HG03064 (cell line): Measurements from ENCODE around the gene RSBN1L.
A peak's percentile ranks its signal among the peaks of the same experiment; 100 is the strongest.
"Not testable (repeated sequence)": the region's sequence is repeated elsewhere in the genome, so short reads cannot be mapped to it uniquely, and the experiment has no call there.

Experiments used
- ATAC-seq: cut with Tn5 transposase; IDR thresholded peaks from one replicate; pipeline ENCODE4 v1.9.1; 2021; ENCODE audit warnings: low read depth; ENCODE audit not compliant: unreplicated experiment

Gene RSBN1L

DNA sequence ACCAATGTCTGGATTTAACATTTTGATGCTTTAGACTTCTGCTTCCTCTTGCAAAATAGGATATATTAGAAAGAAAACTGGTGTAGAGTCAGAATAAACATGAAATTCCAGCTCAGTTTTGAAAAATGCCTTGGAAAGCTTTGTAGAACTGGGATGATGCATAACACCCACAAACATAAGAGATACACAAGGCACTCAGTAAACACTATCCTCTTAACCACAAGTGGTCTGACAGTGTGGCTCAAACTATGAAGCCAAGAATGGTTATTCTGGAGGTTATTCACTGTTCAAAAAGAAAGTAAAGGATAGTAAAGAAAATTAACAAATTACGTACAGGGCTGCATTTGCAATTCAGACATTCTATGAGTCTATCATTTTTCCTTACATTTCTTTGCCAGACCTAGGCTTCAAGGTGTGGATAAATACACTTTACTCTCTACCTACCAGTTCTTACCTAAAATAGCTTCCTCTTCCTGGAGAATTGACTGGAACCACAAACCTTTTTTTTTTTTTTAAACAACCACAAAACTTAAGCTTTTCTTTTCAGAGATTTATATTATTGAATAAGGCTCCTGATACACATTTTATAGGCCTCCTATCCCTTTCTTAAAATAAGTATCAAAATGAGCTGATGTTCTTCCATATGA is 9.0 kb upstream of the RSBN1L start:
- ATAC-seq: no peak

DNA sequence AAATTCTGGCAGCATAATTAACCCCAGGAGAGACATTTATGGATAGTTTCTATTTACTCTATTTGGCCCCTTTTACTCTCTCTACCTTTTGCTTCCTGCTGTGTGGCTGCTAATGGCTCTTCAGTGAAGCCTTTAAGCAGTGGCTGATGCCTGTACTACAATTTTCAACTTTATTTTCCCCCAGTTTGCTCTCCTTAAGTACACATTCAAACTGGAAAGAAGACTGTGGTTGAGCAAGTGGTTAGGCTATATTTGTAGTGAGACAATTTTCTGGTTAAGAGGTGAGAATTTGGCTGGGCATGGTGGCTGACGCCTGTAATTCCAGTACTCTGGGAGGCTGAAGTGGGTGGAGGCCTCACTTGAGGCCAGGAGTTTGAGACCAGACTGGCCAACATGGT is 8.5 kb upstream of the RSBN1L start:
- no peak for ATAC-seq

DNA sequence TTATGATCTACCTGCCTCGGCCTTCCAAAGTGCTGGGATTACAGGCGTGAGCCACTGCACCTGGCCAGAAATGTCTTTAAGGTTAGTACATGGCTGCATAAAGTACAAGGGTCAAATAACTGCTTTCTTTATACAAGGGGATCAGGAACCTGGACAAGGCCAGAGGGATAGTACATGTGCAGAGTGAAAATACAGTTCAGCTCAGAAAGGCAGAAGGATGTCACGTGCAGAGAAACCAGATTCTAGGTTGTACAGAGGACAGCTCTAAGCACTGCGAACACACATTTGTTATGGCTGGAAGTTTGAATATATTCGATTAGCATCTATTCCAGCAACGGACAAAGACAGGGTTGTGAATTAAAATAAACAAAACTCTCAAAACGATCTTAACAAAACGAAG is 6.0 kb upstream of the RSBN1L start:
- no peak for ATAC-seq

DNA sequence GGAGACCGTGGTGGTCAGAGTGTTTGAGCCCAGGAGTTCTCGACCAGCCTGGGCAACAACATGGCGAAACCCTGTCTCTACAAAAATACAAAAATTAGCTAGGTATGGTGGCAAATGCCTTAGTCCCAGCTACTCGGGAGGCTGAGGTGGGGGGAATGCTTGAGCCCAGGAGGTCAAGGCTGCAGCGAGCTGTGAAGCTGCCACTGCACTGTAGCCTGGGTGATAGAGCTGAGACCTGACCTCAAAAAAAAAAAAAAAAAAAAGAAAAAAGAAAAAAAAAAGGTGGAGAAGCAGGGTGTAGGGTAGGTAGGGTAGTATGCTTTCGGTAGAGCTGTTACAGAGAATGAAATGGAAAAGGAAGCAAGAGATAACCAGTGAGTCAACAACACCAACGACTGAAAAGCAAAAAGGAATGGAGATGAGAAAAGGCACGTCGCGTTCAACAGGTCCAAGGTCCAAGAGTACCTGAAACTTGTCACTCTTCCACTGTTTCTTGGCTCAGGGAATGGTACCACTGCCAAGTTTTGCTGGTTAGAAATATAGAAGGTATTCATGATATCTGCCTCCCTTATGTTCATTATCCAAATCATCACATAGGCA is 4.3 kb upstream of the RSBN1L start:
- no peak for ATAC-seq

DNA sequence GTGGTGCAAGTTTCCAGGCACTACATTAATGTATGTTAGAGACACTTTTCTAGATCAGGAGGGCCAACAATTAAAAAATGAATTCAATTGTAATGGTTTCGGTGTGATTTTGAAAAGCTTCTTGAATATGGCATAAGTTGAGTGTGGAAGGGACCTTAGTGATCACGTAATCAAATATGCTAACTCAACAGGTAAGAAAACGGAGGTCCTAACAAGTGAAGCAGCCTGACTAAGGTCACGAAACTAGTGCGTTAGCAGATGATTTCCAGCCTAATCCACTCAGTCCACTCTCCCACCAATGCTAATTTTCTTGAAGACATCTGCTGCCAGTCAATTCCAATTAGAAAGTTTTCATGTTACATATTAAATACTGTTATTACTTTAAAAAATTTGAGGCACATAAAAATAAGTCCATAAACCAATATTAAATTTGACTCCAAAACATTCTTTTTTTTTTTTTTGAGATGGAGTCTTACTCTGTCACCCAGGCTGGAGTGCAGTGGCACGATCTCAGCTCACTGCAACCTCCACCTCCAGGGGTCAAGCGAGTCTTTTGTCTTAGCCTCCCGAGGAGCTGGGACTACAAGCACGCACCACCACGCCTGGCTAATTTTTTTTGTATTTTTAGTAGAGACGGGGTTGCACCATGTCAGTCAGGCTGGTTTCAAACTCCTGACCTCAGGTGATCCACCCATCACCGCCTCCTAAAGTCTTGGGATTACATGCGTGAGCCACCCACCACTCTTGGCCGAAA is 2.3 kb upstream of the RSBN1L start:
- ATAC-seq: no peak

DNA sequence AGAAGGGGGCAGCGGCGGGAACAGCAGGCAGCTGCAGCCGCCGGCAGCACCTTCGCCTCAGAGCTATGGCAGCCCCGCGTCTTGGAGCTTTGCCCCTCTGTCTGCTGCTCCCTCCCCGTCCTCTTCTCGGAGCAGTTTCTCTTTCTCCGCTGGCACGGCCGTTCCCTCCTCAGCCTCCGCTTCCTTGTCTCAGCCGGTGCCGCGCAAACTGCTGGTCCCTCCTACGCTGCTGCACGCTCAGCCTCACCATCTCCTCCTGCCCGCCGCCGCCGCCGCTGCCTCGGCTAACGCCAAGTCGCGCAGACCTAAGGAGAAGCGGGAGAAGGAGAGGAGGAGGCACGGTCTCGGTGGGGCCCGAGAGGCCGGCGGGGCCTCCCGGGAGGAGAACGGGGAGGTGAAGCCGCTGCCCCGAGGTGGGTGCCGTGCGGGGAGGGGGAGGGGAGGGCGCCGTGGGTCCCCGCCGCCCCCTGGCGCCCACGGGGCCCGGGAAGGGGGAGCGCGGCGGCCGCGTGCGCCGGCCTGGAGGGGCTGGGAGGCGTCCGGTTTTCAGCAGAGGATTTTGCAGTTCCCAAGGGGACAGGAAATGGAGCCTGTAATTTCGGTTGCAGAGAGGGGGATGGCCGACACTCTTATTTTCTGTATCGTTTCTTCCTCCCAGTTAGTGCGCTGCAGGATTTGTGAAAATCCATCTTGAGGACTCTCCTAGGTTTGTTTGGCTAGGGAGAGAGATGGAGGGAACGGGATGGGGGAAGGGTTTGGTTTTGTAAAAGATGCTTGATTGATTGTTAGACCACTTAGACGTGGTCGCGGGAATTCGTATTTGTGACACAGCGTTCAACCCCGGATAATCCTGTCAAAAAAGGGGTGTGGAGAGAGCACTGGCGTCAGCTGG is 630 bp downstream of the RSBN1L start:
- peak; percentile 23 for ATAC-seq

DNA sequence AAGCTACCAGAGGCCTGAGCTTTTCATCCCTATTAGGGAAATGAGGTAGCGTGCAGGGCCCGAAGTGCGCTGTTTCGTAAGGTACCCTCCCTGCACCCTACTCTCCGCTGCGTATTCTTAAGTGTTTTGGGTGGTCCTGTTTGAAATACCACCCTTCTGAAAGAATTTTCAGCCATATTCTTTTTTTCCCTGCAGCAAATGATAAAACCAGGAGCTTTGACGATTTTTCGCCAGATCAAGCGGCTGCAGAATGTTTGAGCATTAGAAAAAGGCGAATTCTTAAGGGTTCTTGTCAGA is 1.2 kb downstream of the RSBN1L start:
- ATAC-seq: no peak

DNA sequence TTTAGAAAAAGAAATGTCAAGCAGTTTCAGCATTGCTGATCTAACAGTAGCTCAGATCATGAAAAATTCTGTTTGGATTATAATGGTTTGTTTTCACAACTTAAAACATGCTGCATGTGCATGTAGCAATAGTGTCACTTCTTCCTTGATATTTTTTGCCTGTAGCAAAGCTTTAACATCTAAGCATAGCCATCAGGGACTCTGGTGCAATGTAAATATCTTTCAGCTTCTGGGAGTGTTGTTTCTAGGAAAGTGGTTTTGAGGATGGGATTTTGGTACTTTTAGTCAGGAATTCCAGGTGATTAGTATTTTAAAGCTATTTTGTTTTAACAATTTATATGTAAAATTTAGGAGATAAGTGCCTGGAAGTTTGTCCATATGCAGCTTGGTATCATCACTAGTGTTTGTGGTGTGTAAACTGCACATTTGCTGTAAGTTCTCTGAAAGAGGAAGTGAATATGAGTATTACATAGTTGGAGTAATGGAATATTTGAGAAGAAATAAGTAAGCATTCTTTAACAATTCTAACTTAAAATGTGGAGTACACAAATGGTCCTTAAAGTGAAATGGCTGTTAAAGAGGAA is 1.9 kb downstream of the RSBN1L start:
- no peak for ATAC-seq

DNA sequence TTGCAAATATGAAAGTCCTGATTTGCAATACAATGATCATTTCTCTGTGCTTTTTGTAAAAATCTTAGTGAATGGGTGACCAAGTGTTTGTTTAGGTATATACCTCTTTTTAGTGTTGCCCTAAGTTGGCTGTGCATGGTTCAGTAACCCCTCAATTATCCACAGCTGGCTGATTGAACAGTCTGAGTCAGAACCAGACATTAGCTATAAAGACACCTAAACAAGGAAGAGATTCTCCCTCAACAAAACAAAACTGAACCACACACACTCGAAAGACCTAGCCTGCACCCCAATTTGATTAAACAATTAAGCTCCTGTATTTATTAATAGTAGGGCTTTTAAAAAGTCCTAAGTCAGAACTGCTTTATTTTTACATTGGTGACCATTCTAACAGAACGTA is 2.8 kb downstream of the RSBN1L start:
- peak; percentile 24 for ATAC-seq

DNA sequence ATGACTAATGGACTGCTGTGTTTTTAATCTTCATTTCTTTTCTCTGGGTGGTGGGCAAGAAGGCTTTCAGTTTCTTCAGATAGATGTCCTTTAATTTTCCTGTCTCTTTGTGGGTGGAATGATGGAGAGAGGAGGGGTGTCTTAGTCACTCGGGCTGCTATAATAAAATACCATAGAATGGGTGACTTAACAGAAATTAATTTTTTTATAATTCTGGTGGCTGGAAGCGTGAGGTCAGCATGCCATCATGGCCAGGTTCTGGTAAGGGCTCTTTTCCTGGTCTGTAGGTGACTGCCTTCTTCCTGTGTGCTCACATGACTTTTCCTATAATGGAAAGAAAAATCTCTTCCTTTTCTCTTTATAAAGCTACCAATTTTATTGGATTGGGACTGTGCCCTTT is 6.3 kb downstream of the RSBN1L start:
- ATAC-seq: no peak

DNA sequence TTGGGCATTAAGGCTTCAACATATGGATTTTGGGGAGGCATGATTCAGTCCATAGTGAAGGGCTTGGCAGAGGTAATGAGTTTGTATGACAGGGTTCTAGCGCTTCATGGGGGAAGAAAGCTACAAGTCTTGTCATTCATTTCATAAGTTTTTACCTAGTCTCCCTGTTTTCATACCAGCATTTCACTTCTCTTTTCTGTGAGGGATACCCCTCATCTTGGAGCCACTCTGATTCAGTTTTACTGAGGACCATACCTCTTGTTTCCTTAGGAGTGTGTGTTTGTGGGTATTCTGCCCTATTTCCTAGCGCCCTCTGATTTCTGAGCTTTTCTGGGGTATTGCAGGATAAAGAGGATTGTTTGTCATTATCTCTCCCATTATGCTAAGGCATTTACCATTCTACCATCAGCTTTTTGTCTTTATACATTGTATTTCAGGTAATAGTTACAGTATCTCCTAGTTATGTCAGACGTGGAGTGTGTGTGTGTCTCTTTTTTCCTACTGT is 6.8 kb downstream of the RSBN1L start:
- ATAC-seq: no peak

DNA sequence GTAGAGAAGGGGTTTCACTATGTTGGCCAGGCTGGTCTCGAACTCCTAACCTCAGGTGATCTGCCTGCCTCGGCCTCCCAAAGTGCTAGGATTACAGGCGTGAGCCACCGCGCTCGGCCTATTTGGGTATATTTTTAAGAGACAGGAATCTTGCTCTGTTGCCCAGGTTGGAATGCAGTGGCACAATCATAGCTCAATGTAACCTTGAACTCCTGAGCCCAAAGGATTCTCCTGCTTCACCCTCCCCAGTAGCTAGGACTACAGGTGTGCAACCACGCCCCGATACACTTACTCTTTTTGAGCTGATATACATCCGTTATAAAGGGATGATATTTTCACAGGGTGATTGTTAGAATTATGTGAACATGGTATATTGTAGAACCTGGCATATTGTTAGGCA is 7.4 kb downstream of the RSBN1L start:
- ATAC-seq: not testable (repeated sequence)

DNA sequence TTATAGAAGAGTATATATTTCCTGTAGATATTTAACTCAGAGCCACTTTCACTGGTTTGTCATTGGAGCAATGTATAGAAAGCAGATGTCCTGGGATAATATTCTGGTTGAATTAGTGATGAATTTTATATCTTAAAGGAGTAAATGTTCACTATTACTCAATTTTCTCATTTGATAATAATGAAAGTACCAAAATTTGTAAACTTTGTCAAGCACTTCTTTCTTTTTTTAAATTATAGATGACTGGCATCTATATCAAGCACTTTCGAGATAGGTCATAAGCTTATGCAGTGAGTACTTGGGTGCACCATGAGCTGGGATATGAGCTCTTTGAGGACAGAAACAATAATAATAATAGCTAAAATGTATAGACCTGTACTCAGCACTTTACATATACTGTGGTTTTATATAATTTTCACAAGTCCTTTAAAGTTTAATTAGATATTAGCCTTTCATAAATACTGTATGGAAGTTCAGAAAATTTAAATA is 11.3 kb downstream of the RSBN1L start:
- no peak for ATAC-seq

DNA sequence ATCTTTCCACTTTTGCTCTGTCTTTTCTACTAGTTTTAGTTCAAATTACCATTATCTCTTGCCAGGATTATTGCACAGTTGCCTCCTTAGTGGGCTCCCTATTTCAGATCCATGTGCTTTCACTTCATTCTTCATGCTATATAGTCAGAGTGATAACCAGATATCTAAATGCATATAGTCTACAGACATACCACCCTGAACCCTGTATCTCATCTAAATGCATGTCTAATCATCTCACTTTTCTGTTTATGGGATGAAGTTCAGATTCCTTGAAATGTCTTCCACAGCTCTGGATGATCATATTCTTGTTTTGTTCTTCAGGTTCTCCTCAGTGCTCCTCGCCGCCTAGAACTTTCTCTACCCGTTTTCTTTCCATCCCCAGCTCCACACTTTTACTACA is 13.8 kb downstream of the RSBN1L start:
- no peak for ATAC-seq

DNA sequence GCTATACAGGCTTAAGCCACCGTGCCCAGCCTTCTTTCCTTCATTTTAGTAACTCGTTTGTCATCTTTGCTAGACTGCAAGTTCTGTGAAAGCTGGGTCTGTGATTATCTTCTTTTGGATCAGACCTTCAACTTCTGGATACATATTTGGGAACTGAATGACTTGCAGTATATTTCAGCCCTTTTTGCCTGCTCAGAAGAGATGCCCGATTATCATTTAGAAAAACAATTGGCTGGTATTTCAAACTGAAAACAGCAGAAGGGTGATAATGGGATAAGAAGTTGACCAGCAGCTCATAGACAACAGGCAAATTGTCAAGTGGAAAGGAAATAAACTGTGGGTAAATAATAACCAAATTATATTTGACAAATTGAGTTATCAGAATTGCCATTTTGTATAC is 14.6 kb downstream of the RSBN1L start:
- no peak for ATAC-seq

DNA sequence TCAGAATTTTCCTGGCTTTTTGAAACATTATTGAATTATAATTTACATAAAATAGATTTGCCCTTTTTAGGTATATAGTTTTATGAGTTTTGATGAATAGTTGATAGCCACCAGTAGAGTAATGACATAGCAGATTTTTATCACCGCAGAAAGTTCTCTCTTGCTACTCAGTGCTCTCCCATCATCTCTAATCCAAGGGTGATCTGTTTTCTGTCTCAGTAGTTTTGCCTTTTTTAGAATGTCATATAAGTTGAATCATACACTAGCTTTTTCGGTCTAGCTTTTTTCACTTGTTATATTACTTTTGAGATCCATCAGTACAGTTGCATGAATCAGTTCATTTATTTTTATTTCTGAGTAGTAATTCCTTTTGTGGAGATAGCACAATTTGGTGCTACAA is 17.9 kb downstream of the RSBN1L start:
- ATAC-seq: no peak

DNA sequence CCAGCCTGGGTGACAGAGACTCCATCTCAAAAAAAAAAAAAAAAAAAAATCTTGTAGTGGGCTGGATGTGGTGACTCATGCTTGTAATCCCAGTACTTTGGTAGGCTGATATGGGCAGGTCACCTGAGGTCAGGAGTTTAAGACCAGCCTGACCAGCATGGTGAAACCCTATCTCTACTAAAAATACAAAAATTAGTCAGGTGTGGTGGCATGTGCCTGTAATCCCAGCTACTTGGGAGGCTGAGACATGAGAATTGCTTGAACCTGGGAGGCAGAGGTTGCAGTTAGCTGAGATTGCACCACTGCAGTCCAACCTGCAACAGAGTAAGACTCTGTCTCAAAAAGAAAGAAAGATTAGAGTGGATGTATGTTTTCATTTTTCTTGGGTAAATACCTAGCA is 18.7 kb downstream of the RSBN1L start:
- ATAC-seq: not testable (repeated sequence)

DNA sequence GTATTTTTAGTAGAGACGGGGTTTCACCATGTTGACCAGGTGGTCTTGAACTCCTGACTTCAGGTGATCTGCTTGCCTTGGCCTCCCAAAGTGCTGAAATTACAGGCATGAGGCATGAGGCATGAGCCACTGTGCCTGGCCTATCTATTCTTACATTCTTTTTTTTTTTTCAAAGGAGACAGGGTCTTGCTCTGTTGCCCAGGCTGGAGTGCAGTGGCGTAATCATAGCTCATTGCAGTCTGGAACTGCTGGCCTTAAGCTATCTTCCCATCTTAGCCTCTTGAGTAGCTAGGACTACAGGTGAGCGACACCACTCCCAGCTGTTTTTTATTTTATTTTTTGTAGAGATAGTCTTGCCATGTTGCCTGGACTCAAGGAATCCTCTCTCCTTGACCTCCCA is 20.5 kb downstream of the RSBN1L start:
- no peak for ATAC-seq

DNA sequence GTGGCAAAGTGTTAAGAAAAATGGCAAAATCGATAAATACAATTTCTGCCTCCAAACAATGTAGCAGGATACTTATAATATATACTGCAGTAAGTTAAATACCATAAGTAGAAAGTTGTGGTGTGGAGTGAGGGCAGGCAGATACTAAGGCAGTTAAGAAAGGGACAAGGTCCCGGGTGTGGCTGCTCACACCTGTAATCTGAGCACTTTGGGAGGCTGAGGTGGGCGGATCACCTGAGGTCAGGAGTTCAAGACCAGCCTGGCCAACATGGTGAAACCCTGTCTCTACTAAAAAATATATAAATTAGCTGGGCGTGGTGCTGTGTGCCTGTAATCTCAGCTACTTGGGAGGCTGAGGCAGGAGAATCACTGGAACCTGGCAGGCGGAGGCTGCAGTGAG is 21.3 kb downstream of the RSBN1L start:
- not testable (repeated sequence) for ATAC-seq

DNA sequence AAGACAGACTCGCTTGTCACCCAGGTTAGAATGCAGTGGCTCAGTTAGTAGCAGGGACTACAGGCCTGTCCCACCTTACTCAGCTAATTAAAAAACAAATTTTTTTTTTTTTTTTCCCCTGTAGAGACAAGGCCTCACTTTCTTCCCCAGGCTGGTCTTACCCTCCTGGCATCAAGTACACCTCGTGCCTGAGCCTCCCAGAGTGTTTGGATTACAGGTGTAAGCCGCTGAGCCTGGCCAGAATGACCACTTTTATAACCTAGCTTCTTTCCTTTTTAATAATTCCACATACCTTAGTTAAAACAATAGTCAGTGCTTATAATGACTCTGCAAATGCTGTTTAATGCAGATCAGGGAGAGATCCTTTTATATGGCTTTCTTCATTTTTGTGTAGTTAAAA is 31.3 kb downstream of the RSBN1L start:
- no peak for ATAC-seq
